HG03097 (cell line): ENCODE measurements around the gene FCRLB.
"Not testable (repeated sequence)": the region's sequence is repeated elsewhere in the genome, so short reads cannot be mapped to it uniquely, and the experiment has no call there.

Experiments
- ATAC-seq: cut with Tn5 transposase; IDR thresholded peaks from one replicate; pipeline ENCODE4 v1.9.1; 2021; ENCODE audit not compliant: unreplicated experiment, low FRiP score

FCRLB gene

GRCh38 chr1:161718559-161719324, 2.6 kb upstream of the FCRLB start:
- ATAC-seq, result peak; percentile 41

GRCh38 chr1:161719325-161719611, 2.1 kb upstream of the FCRLB start:
- peak; percentile 27 for ATAC-seq

GRCh38 chr1:161720422-161720821, 922 bp upstream of the FCRLB start:
- no peak for ATAC-seq

GRCh38 chr1:161721738-161722343, 497 bp downstream of the FCRLB start:
- ATAC-seq, result no peak

- ATAC-seq, result no peak
Observed at GRCh38 chr1:161722406-161722805, 1.1 kb downstream of the FCRLB start.

GRCh38 chr1:161723459-161724141, 2.3 kb downstream of the FCRLB start:
- no peak for ATAC-seq

- ATAC-seq, result not testable (repeated sequence)
Observed at GRCh38 chr1:161725258-161725907, 4.0 kb downstream of the FCRLB start.

GRCh38 chr1:161725908-161726472, 4.6 kb downstream of the FCRLB start:
- ATAC-seq, result no peak

- ATAC-seq, result peak; percentile 40
Observed at GRCh38 chr1:161726473-161727255, 5.3 kb downstream of the FCRLB start.

- peak; percentile 10 for ATAC-seq
Observed at GRCh38 chr1:161727256-161727924, 6.0 kb downstream of the FCRLB start.

GRCh38 chr1:161728376-161729226, 7.3 kb downstream of the FCRLB start:
- ATAC-seq, result no peak

GRCh38 chr1:161730050-161730564, 8.8 kb downstream of the FCRLB start:
- no peak for ATAC-seq

GRCh38 chr1:161731241-161731640, 9.9 kb downstream of the FCRLB start:
- ATAC-seq, result no peak

- no peak for ATAC-seq
Observed at GRCh38 chr1:161731981-161732718, 10.8 kb downstream of the FCRLB start.

GRCh38 chr1:161733526-161733925, 12.2 kb downstream of the FCRLB start:
- ATAC-seq, result no peak

- ATAC-seq, result no peak
Observed at GRCh38 chr1:161735837-161736236, 14.5 kb downstream of the FCRLB start.

- ATAC-seq, result no peak
Observed at GRCh38 chr1:161736335-161736969, 15.1 kb downstream of the FCRLB start.
